ENCODE measurements around the gene DNM2.

Gene DNM2

GRCh38 chr19:10784257-10784656, 66.4 kb downstream of the DNM2 start:
- no peak for DNase-seq

DNA sequence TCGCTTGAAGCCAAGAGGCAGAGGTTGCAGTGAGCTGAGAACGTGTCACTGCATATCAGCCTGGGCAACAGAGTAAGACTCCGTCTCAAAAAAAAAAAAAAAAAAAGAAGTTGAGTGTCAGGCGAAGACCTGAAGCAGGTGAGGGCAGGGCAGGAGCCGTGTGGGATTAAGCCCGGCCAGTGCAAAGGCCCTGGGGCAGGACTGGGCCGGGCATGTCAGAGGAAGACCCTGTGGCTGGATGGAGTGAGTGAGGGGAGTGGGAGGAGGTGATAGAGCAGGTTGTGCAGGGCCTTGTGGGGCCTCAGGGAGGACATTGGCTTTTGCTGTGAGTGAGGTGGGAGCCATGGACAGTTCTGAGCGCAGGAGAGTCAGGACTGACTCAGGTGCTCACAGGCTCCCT, 70.3 kb downstream of the DNM2 start:
- DNase-seq, result no peak

GRCh38 chr19:10789866-10790265, 72.0 kb downstream of the DNM2 start:
- DNase-seq, result no peak

GRCh38 chr19:10796653-10797052, 78.8 kb downstream of the DNM2 start:
- no peak for DNase-seq

- DNase-seq, result no peak
Measured at GRCh38 chr19:10797078-10797477, 79.2 kb downstream of the DNM2 start.

DNA sequence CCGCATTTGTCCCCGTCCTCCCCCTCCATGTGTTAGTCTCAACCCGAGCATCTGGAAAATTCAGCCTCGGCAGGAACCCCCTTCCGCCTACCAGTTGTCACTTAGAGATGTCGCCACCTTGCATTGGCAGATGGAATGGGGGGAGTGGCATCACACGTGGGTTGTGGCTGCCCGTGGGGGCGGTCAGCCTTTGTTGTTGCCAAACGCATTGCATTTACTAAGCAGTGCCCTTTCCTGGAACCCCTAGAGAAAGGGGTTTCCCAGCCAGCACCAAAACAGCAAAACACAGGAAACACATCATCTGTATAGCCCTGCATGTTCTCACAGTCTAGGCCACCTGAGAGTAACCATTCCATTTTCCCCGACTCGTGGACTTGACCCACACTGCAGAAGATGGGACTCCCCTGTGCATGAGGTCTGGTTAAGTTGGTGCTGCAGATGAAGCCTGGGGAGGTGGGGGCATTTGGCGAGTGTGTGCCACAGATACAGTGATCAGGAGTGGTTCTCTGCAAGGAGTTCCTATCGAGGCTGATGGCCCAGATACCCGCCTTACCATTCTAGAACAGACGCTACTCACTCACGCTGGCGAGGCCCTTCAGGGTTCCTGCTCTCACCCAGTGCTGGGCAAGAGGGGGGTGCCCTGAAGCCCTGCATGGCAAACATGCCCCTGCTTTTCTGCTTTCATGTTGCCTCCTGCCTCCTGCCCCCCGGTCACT, 79.8 kb downstream of the DNM2 start:
- peak; percentile 91 for DNase-seq

DNA sequence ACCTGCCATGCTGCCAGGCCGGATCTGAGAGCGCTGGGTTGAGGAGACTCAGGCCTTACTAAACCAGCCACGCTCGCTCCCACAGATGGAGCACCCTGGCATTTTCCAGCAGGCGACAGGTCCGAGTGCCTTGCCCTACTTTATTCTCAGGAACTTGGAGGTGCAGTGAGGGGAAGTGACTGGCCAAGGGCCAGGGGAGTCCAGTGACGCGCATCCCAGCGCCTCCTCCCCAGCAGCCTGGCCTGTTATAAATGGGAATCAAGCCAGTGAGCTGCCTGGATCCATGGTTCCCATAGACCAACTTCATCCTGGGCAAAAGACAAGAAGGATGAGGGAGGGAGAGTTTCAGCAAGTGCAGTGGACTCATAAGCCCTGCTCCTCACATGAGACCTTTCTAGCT, 82.6 kb downstream of the DNM2 start:
- no peak for DNase-seq

DNA sequence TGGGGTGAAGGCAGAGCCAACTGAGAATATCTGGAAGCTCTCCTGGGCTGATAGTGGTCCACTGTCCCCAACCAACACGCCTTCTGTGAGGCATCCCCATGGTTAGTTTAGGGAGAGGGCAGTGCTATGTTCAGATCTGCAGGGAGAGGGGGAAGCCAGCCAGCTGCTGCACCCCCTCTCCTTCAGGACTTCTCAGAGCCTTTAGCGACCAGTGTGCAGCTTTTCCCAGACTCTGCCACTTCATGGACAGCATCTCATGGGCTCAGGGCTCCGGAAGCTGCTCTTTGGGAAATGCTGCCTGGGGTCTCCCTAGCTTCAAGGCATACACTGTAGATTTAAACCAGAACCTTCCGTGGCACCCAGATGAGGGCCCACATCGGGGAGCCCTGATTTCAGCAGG, 84.6 kb downstream of the DNM2 start:
- DNase-seq, result no peak

DNA sequence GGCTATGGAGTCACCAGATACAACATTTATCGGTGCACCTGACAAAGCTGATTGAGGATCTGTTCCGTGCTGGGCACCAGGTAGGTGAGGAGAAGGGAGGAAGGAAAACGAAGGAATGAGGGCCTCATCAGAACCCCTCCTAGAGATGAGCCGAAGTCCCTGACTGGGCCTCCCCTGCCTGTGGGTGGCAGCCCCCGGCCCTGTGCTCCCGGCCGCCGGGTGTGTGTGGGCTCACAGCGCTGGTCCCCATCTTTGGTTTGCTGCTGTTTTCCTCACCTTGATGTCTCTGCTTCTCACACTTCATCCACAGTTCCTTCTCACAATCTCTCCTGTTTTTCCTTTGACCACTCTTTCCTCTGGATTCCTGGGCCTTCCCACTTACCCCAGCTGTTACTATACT, 85.4 kb downstream of the DNM2 start:
- no peak for DNase-seq

DNA sequence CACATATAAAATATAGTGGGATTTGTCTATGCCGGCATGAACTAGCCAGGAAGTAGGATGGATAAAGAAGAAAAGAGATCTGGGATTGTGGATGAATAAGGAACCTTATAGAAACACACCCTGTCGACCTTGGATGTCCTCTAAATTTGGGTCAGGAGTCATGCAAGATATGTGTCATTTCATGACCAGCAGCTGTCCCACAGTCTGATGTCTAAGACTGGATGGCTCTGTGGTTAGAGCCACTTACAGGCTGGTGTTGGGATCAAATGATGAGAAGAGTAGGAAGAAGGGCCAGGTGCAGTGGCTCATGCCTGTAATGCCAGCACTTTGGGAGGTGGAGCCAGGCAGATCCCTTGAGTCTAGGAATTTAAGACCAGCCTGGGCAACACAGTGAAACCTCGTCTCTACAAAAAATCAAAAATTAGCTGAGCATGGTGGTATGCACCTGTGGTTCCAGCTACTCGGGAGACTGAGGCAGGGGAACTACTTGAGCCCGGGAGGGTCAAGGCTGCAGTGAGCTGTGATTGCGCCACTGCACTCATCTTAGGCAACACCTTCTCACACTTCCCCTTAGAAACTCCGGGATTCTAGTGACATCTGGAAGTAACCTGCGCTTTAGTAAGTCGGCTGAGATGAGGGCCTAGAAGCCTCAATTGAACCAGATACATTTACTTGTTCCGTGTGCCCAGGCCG, 87.3 kb downstream of the DNM2 start:
- no peak for DNase-seq

DNA sequence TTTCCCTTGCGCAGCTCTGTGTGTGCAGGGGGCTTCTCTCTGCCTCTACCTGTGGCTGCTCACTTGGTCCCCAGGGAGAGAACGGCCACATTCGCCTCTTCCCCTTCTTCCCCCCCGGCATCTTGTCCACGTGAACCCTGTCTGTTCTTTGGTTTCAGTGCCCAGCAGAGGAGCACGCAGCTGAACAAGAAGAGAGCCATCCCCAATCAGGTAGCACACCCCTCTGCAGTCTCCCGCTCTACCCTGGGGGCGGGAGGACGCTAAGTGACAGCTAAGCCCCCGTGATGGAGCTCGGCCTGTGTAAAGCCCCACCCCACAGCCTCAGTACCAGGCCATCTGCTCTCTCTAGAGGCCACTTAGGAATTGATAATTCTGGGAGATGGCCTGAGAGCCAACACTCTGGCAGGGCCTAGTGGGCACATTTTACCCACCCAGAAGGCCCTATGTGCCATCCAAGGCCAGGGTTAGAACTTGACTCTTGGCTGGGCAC, 87.9 kb downstream of the DNM2 start:
- DNase-seq, result no peak

- DNase-seq, result peak; percentile 40
Measured at GRCh38 chr19:10808937-10809649, 91.2 kb downstream of the DNM2 start.

DNA sequence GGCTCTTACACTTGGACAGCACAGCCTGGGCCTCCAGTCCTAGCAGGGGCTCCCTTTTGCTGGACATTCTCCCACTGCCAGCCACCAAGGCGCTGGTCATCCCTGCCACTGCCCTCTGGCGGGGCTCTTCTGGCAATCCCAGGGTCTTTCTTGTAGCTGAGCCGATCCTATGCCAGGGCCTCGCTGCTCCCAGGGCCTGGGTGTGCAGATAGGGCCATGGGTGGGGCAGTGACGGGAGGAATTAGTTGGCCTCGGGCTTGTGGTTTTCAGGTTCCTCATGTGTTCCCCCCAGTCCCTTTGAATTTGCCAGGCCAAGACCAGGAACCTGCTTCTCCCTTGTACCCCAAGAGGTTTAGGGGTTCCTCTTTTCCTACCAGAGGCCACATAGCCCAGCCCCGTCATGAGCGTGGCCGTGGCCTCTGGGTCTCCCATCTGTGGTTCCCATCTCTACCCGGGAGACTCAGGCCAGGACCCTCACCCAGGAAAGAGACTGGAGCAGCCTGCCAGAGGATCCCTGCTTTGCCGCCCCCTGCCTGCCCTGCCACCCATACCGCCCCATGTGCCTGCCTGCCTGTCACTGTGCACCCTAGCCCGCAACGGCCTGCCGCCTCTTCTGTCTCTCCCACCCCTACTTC, 91.9 kb downstream of the DNM2 start:
- no peak for DNase-seq

DNA sequence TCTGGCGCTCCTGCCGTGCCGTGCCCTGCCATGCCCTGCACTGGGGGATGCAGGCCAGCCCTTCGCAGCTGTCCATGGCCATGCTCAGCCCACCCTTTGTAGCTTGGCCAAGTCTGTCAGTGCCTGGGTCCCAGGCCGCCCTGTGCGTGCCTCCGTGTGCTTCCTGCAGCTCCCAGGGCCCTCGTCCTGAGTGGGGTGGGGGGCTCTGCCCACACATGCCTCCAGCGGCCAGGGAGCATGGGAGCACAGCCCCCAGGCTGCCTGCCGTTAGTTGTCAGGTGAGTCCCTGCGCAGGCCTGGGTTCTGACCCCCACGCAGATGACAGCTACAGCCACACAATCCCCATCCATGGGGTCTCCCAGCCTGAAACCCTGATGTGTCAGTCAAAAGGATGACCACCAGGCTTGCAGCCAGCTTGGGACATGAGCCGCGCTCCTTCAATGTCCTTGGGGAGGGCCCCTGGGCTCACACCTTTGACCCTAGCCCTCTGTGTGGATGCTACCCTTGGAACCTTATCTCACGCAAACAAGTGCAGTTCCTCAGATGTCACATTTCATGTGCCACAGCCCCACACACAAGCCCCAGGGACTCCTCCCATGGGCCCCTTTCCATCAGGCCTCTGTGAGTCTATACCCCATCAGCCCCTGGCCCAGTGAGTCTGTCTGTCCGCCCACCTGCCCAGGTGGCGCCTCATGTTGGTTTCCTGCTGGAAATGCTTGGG, 93.7 kb downstream of the DNM2 start:
- no peak for DNase-seq

GRCh38 chr19:10812196-10812595, 94.3 kb downstream of the DNM2 start:
- no peak for DNase-seq

DNA sequence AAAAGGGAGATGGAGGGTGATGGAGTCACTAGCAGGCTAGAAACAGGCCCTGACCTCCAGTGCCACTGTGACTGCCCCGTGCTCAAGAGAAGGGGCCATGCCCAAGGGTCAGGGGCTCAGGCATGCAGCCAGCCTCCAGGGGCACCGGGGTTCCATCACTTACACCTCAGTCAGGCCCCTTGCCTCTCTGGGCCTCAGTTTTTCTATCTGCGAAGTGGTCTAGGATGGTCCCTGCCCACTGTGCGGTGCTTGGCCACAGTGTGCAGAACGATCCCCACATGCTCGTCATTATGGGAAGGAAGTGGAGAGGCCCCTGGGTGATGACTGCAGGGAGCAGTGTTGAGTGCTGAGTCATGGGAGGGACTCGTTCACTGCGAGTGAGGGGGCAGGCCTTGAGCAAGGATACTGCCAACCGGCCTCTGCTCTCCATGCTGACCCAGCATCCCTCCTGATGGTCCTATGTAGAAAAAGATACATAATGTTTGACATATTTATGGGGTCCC, 95.1 kb downstream of the DNM2 start:
- peak; percentile 58 for DNase-seq

GRCh38 chr19:10815007-10815536, 97.2 kb downstream of the DNM2 start:
- no peak for DNase-seq

DNA sequence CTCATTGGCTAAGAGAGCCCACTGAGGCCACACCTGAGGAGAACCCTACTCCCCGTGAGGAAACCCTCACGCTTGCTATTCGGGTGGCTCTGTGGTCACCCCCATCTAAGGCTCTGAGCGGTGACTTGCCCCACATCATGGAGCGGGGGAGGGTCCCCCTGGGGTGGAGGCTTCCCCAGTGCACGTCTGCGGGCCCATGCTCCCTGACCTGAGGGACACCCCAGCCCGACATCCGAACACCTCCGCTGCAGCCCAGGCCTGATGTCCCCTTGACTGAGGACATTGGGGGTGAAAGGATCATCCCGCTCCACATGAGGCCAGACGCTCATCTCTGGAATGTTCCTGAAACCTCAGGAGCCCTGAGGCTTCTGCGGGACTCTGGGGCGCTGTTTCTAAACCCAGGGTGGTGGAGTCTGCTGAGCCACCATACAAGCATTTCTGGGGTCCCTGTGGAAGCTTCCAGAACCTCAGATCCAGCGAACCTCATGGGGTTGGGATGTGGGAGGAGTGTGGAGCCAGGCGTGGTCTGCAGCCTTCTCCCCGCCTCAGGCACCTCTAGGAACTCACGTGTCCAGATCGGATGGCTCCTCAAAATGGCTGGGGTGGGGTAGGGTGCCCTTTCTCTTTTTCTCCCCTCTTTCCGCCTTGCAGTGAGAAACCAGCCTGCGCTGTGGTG, 98.2 kb downstream of the DNM2 start:
- DNase-seq, result no peak

- no peak for DNase-seq
Measured at GRCh38 chr19:10816691-10817090, 98.8 kb downstream of the DNM2 start.

GRCh38 chr19:10817291-10818038, 99.6 kb downstream of the DNM2 start:
- no peak for DNase-seq

Measured in stimulated activated CD4-positive, alpha-beta T cell treated with anti-CD3 and anti-CD28 coated beads, Interleukin-1b, Interleukin-23, amount 100 ng/mL, for 48 hours (primary cell).